GM18951 (cell line): ENCODE measurements around the gene FAM209B.

ENCODE experiments used
- POLR2A ChIP-seq: IDR thresholded peaks from 4 replicates; pipeline ENCODE4 v1.6.1; 2011; ENCODE audit warnings: mild to moderate bottlenecking; ENCODE audit not compliant: insufficient read length, insufficient read depth; ENCODE audit errors: extremely low read depth
- in situ Hi-C: fragments of 300-500 bp; cut with MboI; formaldehyde crosslinking; loops from one replicate; pipeline ENCODE4 v1.12.0; 2022; ENCODE audit warnings: low sequenced_read_pairs, mixed read lengths, inconsistent platforms; ENCODE audit not compliant: unreplicated experiment

The FAM209B gene

GRCh38 chr20:56565511-56565910 is 32.5 kb downstream of the FAM209B start:
- no peak for TF ChIP-seq POLR2A
- in situ Hi-C loops = no loop called here

GRCh38 chr20:56566621-56567020 is 33.6 kb downstream of the FAM209B start:
- in situ Hi-C loops = no loop called here

DNA sequence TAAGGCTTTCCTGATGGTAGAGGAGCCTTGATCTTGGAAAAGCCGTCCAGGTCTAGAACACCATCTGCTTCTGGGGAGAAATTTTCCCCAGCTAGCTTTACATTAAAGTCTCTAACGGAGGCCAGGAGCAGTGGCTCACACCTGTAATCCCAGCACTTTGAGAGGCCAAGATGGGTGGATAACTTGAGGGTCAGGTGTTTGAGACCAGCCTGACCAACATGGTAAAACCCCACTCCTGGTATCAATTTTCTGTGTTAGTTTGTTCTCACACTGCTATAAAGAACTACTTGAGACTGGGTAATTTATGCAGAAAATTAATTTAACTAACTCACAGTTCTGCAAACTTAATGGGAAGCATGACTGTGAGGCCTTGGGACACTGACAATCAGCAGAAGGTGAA is 37.8 kb downstream of the FAM209B start:
- no peak for TF ChIP-seq POLR2A

More at GRCh38 chr20:56566621-56567020, 33.6 kb downstream of the FAM209B start:
- TF ChIP-seq POLR2A = no peak

GRCh38 chr20:56572172-56572571 is 39.1 kb downstream of the FAM209B start:
- in situ Hi-C loops = no loop called here
- TF ChIP-seq POLR2A = no peak

More for the DNA sequence above, 37.8 kb downstream of the FAM209B start:
- in situ Hi-C loops = no loop called here

- in situ Hi-C loops = no loop called here
- no peak for TF ChIP-seq POLR2A
Observed at GRCh38 chr20:56573986-56574385, 40.9 kb downstream of the FAM209B start.

GRCh38 chr20:56574531-56575142 is 41.6 kb downstream of the FAM209B start:
- TF ChIP-seq POLR2A = no peak
- in situ Hi-C loops = no loop called here

DNA sequence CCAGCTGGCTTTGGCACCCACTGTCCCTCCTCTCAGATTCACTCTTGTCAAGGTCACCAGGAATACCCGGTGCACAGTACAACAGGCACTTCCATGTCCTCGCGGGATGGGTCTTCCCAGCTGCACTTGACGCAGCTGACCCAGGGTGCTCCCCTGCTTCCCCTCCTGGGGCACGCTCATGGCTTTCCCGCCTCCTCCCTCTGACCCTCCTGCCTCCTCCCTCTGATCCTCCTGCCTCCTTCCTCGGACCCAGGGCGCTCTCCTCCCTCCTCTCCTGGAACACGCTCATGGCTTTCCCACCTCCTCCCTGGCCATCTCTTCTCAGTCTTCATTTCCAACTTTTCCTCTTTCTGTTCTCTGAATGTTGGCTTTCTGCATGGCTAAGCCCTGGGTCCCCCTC is 42.1 kb downstream of the FAM209B start:
- TF ChIP-seq POLR2A = no peak
- in situ Hi-C loops = no loop called here

- in situ Hi-C loops = no loop called here
- TF ChIP-seq POLR2A = no peak
Observed at GRCh38 chr20:56575961-56576360, 42.9 kb downstream of the FAM209B start.

- in situ Hi-C loops = no loop called here
- no peak for TF ChIP-seq POLR2A
Observed at GRCh38 chr20:56579301-56579710, 46.3 kb downstream of the FAM209B start.

- TF ChIP-seq POLR2A = no peak
- in situ Hi-C loops = no loop called here
Observed at GRCh38 chr20:56580226-56580625, 47.2 kb downstream of the FAM209B start.

DNA sequence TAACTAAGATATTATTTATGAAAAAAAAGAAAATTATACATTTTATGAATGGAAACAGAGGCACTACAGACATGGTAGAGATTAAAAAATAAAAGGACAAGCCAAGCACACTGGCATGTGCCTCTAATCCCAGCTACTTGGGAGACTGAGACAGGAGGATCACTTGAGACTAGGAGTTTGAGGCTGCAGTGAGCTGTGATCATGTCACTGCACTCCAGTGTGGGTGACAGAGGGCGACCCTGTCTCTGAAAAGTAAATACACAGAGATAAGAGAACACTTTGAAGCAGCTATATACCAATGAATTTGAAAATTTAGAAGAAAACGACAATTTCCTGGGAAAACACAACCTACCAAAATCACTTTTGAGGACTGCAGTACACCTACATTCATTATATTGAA is 48.7 kb downstream of the FAM209B start:
- in situ Hi-C loops = no loop called here
- TF ChIP-seq POLR2A = no peak

DNA sequence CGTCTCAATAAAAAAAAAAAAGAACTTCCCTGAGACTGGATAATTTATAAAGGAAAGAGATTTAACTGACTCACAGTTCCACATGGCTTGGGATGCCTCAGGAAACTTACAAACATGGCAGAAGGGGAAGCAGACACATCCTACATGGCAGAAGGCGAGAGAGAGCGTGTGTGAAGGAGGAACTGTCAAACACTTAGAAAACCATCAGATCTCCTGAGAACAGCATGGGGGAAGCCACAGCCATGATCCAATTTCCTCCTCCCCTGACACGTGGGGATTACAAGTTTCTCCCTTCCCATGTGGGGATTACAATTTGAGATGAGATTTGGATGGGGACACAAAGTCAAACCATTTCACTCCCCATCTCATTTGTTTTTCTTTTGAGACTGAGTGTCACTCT is 49.5 kb downstream of the FAM209B start:
- no peak for TF ChIP-seq POLR2A
- in situ Hi-C loops = no loop called here

GRCh38 chr20:56584916-56585315 is 51.9 kb downstream of the FAM209B start:
- no peak for TF ChIP-seq POLR2A
- in situ Hi-C loops = no loop called here
